ENCODE results near the gene SMNDC1. TPM values are rescaled to one million over a fixed set of nuclear protein-coding genes. Genes with fewer than 3 reads are reported as not detected.
A peak's percentile ranks its signal among the peaks of the same experiment; 100 is the strongest.

The SMNDC1 gene
- total RNA-seq, 3 donors from 2014 or later, result 11.5 to 16.0 (median 13.4) TPM

DNA sequence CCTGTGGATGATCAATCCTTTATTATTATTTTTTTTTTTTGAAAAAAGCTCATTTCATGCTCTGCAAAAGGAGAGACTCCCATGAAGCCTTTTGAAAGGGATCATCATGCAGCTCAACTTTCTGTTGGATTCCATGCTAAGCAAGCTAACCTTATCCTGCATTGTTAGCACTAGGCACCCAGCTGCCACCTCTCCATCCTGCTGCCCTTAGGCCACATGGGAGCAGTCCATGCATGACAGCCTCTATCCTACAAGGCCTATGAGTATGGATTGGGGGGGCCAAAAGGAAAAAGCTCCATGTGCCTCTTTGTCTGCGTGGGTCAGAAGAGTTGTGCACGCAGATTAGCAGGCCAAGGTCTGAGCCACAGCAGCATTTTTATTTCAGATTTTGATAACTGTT is 19.2 kb downstream of the SMNDC1 start:
- Histone ChIP-seq H3K9me3 (no peaks in the 10 kb centered on the region), H3K4me1 (no peaks in the 10 kb centered on the region), H3K27me3 (no peaks in the 10 kb centered on the region), H3K4me3 (no peak overlapping the region), H3K27ac (no peak overlapping the region), H3K36me3 (no peaks in the 10 kb centered on the region)
- no peak for DNase-seq (ENCODE audit: low spot score in 2 of 2)
- intact Hi-C loops (cut with DNase I; ENCODE audit: low total_unique reads), result no loop called here
- TF ChIP-seq POLR2A (IDR thresholded peaks at IDR 0.05), result no peak
- TF ChIP-seq POLR2AphosphoS5 (IDR thresholded peaks at IDR 0.05), result no peak
- TF ChIP-seq, protein P1, sequence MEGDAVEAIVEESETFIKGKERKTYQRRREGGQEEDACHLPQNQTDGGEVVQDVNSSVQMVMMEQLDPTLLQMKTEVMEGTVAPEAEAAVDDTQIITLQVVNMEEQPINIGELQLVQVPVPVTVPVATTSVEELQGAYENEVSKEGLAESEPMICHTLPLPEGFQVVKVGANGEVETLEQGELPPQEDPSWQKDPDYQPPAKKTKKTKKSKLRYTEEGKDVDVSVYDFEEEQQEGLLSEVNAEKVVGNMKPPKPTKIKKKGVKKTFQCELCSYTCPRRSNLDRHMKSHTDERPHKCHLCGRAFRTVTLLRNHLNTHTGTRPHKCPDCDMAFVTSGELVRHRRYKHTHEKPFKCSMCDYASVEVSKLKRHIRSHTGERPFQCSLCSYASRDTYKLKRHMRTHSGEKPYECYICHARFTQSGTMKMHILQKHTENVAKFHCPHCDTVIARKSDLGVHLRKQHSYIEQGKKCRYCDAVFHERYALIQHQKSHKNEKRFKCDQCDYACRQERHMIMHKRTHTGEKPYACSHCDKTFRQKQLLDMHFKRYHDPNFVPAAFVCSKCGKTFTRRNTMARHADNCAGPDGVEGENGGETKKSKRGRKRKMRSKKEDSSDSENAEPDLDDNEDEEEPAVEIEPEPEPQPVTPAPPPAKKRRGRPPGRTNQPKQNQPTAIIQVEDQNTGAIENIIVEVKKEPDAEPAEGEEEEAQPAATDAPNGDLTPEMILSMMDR (IDR thresholded peaks at IDR 0.05), result no peak

- Histone ChIP-seq H3K4me1 (peaks cover 0 to under 1% of the 10 kb centered on the region in 2 donors), H3K4me3 (no peak overlapping the region), H3K36me3 (no peaks in the 10 kb centered on the region), H3K27me3 (no peaks in the 10 kb centered on the region), H3K9me3 (no peaks in the 10 kb centered on the region), H3K27ac (no peak overlapping the region)
- intact Hi-C loops (cut with DNase I; ENCODE audit: low total_unique reads), result no loop called here
- no peak for DNase-seq (ENCODE audit: low spot score in 2 of 2)
- TF ChIP-seq POLR2AphosphoS5 (IDR thresholded peaks at IDR 0.05), result no peak
- TF ChIP-seq, protein P1 (IDR thresholded peaks at IDR 0.05), result no peak
- TF ChIP-seq POLR2A (IDR thresholded peaks at IDR 0.05), result no peak
Observed at GRCh38 chr10:110284262-110284661, 20.5 kb downstream of the SMNDC1 start.

- no peaks in the 10 kb centered on the region for H3K36me3 ChIP-seq
- no peaks in the 10 kb centered on the region for H3K9me3 ChIP-seq
- H3K4me3 ChIP-seq, result peak overlapping the region in 1 of 3 donors; percentile 40
- peak overlapping the region; percentile 8 to 54 for H3K27ac ChIP-seq
- no peaks in the 10 kb centered on the region for H3K27me3 ChIP-seq
- intact Hi-C loops (cut with DNase I; ENCODE audit: low total_unique reads), result loop anchor here (10.0 kb wide), 1 partner anchor 135 kb away; no protein-coding TSS in a partner anchor
- TF ChIP-seq, protein P1 (IDR thresholded peaks at IDR 0.05), result peak; percentile 76 to 85 (median 82)
- TF ChIP-seq POLR2A (IDR thresholded peaks at IDR 0.05), result no peak
- peak in 1 of 2 donors; percentile 67 for DNase-seq (ENCODE audit: low spot score in 2 of 2)
- H3K4me1 ChIP-seq, result peaks cover 0 to 5% of the 10 kb centered on the region in 2 donors
Observed at GRCh38 chr10:110279407-110279986, 25.2 kb downstream of the SMNDC1 start.

DNA sequence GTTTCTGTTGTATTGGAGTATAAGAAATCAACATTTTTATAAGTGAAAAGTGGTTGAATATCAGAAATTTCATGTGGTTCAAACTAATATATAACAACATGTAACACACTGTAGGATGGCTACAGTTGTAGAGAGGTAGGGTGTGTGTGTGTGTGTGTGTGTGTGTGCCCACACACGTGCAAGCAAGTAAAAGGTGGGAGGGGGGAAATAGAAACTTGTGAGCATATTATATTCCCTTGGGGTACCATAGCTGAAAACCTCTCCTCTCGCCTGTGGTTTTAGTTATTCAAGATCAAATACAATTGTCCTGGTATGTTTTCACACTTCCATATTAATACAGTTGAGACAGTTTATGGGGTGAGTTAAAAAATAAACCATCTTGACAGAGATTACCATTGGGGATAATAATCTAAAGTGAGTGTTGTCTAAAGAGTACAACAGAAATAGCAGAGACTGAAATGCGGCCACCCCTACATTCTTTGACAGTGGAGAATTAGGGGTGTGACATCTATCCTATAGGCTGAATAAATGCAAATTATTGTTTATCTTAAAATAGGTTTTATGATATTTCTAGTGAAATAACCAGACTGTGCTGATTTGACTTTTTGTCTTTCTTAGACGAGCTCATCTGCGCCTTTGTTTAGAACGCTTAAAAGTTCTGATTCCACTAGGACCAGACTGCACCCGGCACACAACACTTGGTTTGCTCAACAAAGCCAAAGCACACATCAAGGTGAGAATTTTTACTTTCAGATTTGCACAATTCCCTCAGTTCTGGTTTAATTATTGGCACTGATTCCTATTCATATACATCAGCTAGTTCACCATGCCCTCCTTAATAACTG is 25.9 kb downstream of the SMNDC1 start:
- Histone ChIP-seq H3K9me3 (no peaks in the 10 kb centered on the region), H3K4me1 (peaks cover 0 to 5% of the 10 kb centered on the region in 2 donors), H3K36me3 (no peaks in the 10 kb centered on the region), H3K4me3 (peak overlapping the region in 1 of 3 donors; percentile 40), H3K27ac (peak overlapping the region; percentile 8 to 54), H3K27me3 (no peaks in the 10 kb centered on the region)
- DNase-seq (ENCODE audit: low spot score in 2 of 2), result no peak
- intact Hi-C loops (cut with DNase I; ENCODE audit: low total_unique reads), result loop anchor here (10.0 kb wide), 1 partner anchor 134 kb away; no protein-coding TSS in a partner anchor
- TF ChIP-seq POLR2A (IDR thresholded peaks at IDR 0.05), result no peak

DNA sequence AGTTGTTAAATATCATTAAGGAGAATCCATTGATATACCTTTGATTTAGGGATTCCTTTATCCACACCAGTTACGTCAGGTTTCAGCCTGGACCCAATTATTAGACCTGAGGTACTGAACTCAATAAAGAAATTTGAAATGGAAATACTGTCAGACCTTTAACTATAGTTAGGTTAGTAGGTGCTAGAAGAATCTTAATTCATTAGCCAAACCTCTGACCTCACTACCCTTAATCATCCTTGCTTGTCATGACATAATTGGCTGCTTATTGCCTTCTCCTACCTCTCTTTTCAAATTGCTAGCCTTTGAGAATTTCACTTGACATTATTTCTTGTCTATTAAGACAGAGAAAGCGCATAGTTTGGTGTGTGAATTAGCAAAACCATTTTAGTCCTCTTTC is 27.1 kb downstream of the SMNDC1 start:
- H3K27me3 ChIP-seq, result no peaks in the 10 kb centered on the region
- H3K9me3 ChIP-seq, result no peaks in the 10 kb centered on the region
- no peak overlapping the region for H3K27ac ChIP-seq
- H3K4me1 ChIP-seq, result peaks cover 0 to 5% of the 10 kb centered on the region in 2 donors
- no peak overlapping the region for H3K4me3 ChIP-seq
- TF ChIP-seq POLR2AphosphoS5 (IDR thresholded peaks at IDR 0.05), result no peak
- no peak for TF ChIP-seq POLR2A (IDR thresholded peaks at IDR 0.05)
- no peaks in the 10 kb centered on the region for H3K36me3 ChIP-seq
- DNase-seq (ENCODE audit: low spot score in 2 of 2), result no peak
- intact Hi-C loops (cut with DNase I; ENCODE audit: low total_unique reads), result loop anchor here (10.0 kb wide), 1 partner anchor 133 kb away; no protein-coding TSS in a partner anchor

DNA sequence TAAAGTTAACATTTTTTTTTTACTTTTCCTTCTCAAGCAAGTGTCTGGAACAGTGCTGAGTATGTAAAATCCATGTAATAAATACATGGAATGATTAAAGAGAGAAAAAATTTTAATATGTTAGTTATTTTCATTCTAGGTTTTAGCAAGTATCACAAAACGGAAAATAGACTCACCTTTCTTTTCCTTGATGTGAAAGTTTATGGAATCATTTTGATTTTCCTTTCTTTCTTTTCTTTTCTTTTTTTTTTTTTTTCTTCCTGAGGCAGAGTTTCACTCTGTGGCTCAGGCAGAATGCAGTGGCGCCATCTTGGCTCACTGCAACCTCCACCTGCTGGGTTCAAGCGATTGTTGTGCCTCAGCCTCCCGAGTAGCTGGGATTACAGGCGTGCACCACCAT is 28.1 kb downstream of the SMNDC1 start:
- Histone ChIP-seq H3K27me3 (no peaks in the 10 kb centered on the region), H3K36me3 (no peaks in the 10 kb centered on the region), H3K9me3 (no peaks in the 10 kb centered on the region), H3K27ac (peak overlapping the region in 1 of 2 donors; percentile 68), H3K4me1 (peaks cover 0 to 5% of the 10 kb centered on the region in 2 donors), H3K4me3 (no peak overlapping the region)
- DNase-seq (ENCODE audit: low spot score in 2 of 2), result no peak
- no peak for TF ChIP-seq POLR2AphosphoS5 (IDR thresholded peaks at IDR 0.05)
- TF ChIP-seq POLR2A (IDR thresholded peaks at IDR 0.05), result no peak
- TF ChIP-seq, protein P1 (IDR thresholded peaks at IDR 0.05), result no peak
- intact Hi-C loops (cut with DNase I; ENCODE audit: low total_unique reads), result loop anchor here (10.0 kb wide), 1 partner anchor 132 kb away; no protein-coding TSS in a partner anchor
